Liver (tissue), 9 donors: ENCODE results near the gene MYO10. TPM values are rescaled to one million over a fixed set of nuclear protein-coding genes. Genes with fewer than 3 reads are reported as not detected.

Experiments used
- DNase-seq: peaks from one replicate; pipeline ENCODE4 v3.0.0-alpha.2; 2017; ENCODE audit warnings: low spot score
- H3K27ac ChIP-seq, 2 donors: one replicate each; pipeline ENCODE4 v1.7.0; 2013; ENCODE audit warnings: inconsistent platforms in 2 of 2, low read length in 2 of 2, control low read depth in 1 of 2, low read depth in 1 of 2, mild to moderate bottlenecking in 1 of 2
- H3K27me3 ChIP-seq, 4 donors: one replicate each; pipeline versions ENCODE4 v1.6.1 to v1.7.0; 2013; ENCODE audit warnings: low read length in 3 of 4, inconsistent platforms in 1 of 4, mild to moderate bottlenecking in 1 of 4, moderate library complexity in 1 of 4; ENCODE audit not compliant: control insufficient read depth in 4 of 4, insufficient read depth in 4 of 4
- H3K36me3 ChIP-seq, 4 donors: one replicate each; pipeline versions ENCODE4 v1.6.1 to v1.7.0; 2013; ENCODE audit warnings: low read length in 3 of 4, mild to moderate bottlenecking in 3 of 4, low read depth in 1 of 4, moderate library complexity in 1 of 4; ENCODE audit not compliant: control insufficient read depth in 4 of 4, insufficient read depth in 3 of 4
- H3K4me1 ChIP-seq, 4 donors: one replicate each; pipeline versions ENCODE4 v1.6.1 to v1.7.0; 2013; ENCODE audit warnings: low read length in 3 of 4, mild to moderate bottlenecking in 3 of 4, moderate library complexity in 1 of 4; ENCODE audit not compliant: control insufficient read depth in 4 of 4, insufficient read depth in 4 of 4
- H3K4me3 ChIP-seq, 3 donors: one replicate each; pipeline versions ENCODE4 v1.6.1 to v1.7.0; 2013; ENCODE audit warnings: low read length in 3 of 3, control low read depth in 1 of 3, low read depth in 1 of 3, mild to moderate bottlenecking in 1 of 3
- H3K9ac ChIP-seq, 2 donors: one replicate each; pipeline ENCODE4 v1.7.0; 2013; ENCODE audit warnings: low read length in 2 of 2, mild to moderate bottlenecking in 2 of 2, moderate library complexity in 2 of 2, control low read depth in 1 of 2, low read depth in 1 of 2
- H3K9me3 ChIP-seq, 4 donors: one replicate each; pipeline versions ENCODE4 v1.6.1 to v1.7.0; 2013; ENCODE audit warnings: low read length in 3 of 4; ENCODE audit not compliant: control insufficient read depth in 4 of 4
- EGR1 ChIP-seq, 2 donors: IDR thresholded peaks; 2 replicates each; pipeline ENCODE4 v1.6.1; 2016 to 2018; ENCODE audit warnings: antibody characterized with exemption in 2 of 2, low read depth in 2 of 2
- FOXA1 ChIP-seq: IDR thresholded peaks from 2 replicates; pipeline ENCODE4 v1.6.1; 2016; ENCODE audit warnings: antibody characterized with exemption
- FOXA2 ChIP-seq: IDR thresholded peaks from 2 replicates; pipeline ENCODE4 v1.6.1; 2016; ENCODE audit warnings: antibody characterized with exemption
- GABPA ChIP-seq, 2 donors: IDR thresholded peaks in 1 of 2; conservative IDR thresholded peaks in 1 of 2; 2 replicates each; pipeline ENCODE4 v1.6.1; 2016; ENCODE audit warnings: antibody characterized with exemption in 2 of 2, mild to moderate bottlenecking in 1 of 2, moderate library complexity in 1 of 2
- HNF4A ChIP-seq, 2 donors: conservative IDR thresholded peaks; 2 replicates each; pipeline ENCODE4 v1.6.1; 2016; ENCODE audit warnings: antibody characterized with exemption in 2 of 2, mild to moderate bottlenecking in 2 of 2
- HNF4G ChIP-seq: IDR thresholded peaks from 2 replicates; pipeline ENCODE4 v1.6.1; 2016; ENCODE audit warnings: antibody characterized with exemption
- JUND ChIP-seq, 2 donors: IDR thresholded peaks; 2 replicates each; pipeline ENCODE4 v1.6.1; 2016; ENCODE audit warnings: antibody characterized with exemption in 2 of 2
- NR2F2 ChIP-seq: IDR thresholded peaks from 2 replicates; pipeline ENCODE4 v1.6.1; 2016; ENCODE audit warnings: antibody characterized with exemption
- RAD21 ChIP-seq, 2 donors: IDR thresholded peaks; 2 replicates each; pipeline ENCODE4 v1.6.1; 2016; ENCODE audit warnings: antibody characterized with exemption in 2 of 2, mild to moderate bottlenecking in 2 of 2
- RXRA ChIP-seq, 2 donors: IDR thresholded peaks; 2 replicates each; pipeline ENCODE4 v1.6.1; 2017 to 2018; ENCODE audit warnings: antibody characterized with exemption in 2 of 2, mild to moderate bottlenecking in 1 of 2
- SP1 ChIP-seq: IDR thresholded peaks from 2 replicates; pipeline ENCODE4 v1.6.1; 2018; ENCODE audit warnings: antibody characterized with exemption, mild to moderate bottlenecking
- TAF1 ChIP-seq: conservative IDR thresholded peaks from 2 replicates; pipeline ENCODE4 v1.6.1; 2016; ENCODE audit warnings: antibody characterized with exemption, mild to moderate bottlenecking
- YY1 ChIP-seq: IDR thresholded peaks from 2 replicates; pipeline ENCODE4 v1.6.1; 2016; ENCODE audit warnings: antibody characterized with exemption, mild to moderate bottlenecking
- WGBS: extraction: QIAGEN DNeasy Blood & Tissue Kit; methylation state at CpG from one replicate; pipeline ENCODE4 v1.1.7; 2013; 5-methylcytosine and 5-hydroxymethylcytosine counted together
- polyA plus RNA-seq, 2 donors: library from polyadenylated mRNA; stranded (reverse) in 1 of 2; unstranded in 1 of 2; fragments of 200-250 nt in 1 of 2; fragments of >200 nt in 1 of 2; fragmentation: Nextera tagmentation in 1 of 2; extraction: Ambion mirVana in 1 of 2; gene quantifications; one replicate each; pipeline versions ENCODE4 v1.2.1 to v1.2.3, GENCODE V29; 2013 to 2015
- total RNA-seq, 2 donors: library from RNA; depleted of rRNA; stranded (reverse); fragments of >200 nt; gene quantifications; one replicate each; pipeline ENCODE4 v1.2.3, GENCODE V29; 2014
- TF ChIP-seq, protein P1 (sequence below): IDR thresholded peaks from 2 replicates; pipeline ENCODE4 v1.6.1; 2016; ENCODE audit warnings: antibody characterized with exemption, mild to moderate bottlenecking
- TF ChIP-seq, protein P2 (sequence below): IDR thresholded peaks from 2 replicates; pipeline ENCODE4 v1.6.1; 2016; ENCODE audit warnings: antibody characterized with exemption
- TF ChIP-seq, protein P3 (sequence below): fragments of 150-350 bp; IDR thresholded peaks from 2 replicates; pipeline ENCODE4 v1.5.1; 2017; ENCODE audit warnings: improper control_type of control experiment, low read depth, low read length; ENCODE audit not compliant: missing input control
- TF ChIP-seq, protein P4 (sequence below): IDR thresholded peaks from 2 replicates; pipeline ENCODE4 v1.6.1; 2016; ENCODE audit warnings: antibody characterized with exemption
- donor health status: healthy.
- donor health status: healthy.
- donor health status: healthy.
- donor health status: healthy.
- donor health status: healthy.

MYO10 gene
- total and polyA plus RNA-seq, 4 donors = 4.3 to 15.3 (median 7.1) TPM

DNA sequence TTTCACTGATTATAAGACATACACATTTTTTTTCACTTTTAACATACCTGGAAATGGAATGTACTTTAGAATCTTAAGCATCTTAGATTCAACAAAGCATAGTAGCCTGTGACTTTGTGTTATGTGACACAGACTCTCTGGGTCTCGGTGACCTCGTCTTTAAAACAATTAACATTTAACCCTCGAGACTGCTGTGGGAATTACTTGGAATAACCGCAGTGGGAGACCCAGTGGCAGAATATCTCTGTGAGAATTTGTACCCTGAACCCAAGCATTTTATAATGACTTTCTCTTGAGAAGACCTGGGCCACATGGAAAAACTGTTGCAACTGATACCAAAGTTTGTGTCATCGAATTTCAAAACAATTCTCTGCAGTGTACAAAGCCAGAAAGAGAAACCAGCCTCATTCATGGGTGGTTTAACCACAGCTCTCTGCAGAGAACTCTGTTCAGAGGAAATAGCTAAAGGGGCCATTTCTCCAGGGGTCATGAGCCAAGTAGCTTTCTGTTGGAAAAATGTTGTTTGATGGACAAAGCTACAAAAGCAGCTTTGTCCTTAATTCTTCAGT lies 309.3 kb downstream of the MYO10 start:
- no peak for DNase-seq
- Histone ChIP-seq H3K9me3 (no peaks in the 10 kb centered on the region), H3K27ac (no peak overlapping the region), H3K4me1 (no peaks in the 10 kb centered on the region), H3K36me3 (no peaks in the 10 kb centered on the region), H3K9ac (no peak overlapping the region), H3K27me3 (no peaks in the 10 kb centered on the region), H3K4me3 (no peak overlapping the region)
- TF ChIP-seq, protein P1, sequence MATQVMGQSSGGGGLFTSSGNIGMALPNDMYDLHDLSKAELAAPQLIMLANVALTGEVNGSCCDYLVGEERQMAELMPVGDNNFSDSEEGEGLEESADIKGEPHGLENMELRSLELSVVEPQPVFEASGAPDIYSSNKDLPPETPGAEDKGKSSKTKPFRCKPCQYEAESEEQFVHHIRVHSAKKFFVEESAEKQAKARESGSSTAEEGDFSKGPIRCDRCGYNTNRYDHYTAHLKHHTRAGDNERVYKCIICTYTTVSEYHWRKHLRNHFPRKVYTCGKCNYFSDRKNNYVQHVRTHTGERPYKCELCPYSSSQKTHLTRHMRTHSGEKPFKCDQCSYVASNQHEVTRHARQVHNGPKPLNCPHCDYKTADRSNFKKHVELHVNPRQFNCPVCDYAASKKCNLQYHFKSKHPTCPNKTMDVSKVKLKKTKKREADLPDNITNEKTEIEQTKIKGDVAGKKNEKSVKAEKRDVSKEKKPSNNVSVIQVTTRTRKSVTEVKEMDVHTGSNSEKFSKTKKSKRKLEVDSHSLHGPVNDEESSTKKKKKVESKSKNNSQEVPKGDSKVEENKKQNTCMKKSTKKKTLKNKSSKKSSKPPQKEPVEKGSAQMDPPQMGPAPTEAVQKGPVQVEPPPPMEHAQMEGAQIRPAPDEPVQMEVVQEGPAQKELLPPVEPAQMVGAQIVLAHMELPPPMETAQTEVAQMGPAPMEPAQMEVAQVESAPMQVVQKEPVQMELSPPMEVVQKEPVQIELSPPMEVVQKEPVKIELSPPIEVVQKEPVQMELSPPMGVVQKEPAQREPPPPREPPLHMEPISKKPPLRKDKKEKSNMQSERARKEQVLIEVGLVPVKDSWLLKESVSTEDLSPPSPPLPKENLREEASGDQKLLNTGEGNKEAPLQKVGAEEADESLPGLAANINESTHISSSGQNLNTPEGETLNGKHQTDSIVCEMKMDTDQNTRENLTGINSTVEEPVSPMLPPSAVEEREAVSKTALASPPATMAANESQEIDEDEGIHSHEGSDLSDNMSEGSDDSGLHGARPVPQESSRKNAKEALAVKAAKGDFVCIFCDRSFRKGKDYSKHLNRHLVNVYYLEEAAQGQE = peak; percentile 51
- TF ChIP-seq RXRA (IDR thresholded peaks at IDR 0.05) (peak; percentile 15 to 69), FOXA2 (no peak), SP1 (peak; percentile 47), HNF4G (peak; percentile 15), JUND (IDR thresholded peaks at IDR 0.05) (peak in 1 of 2 donors; percentile 69), FOXA1 (no peak), YY1 (peak; percentile 64), EGR1 (IDR thresholded peaks at IDR 0.05; ENCODE audit: low read depth in 2 of 2) (peak in 1 of 2 donors; percentile 78), RAD21 (IDR thresholded peaks at IDR 0.05) (peak in 1 of 2 donors; percentile 17), NR2F2 (no peak), HNF4A (conservative IDR thresholded peaks at IDR 0.05) (peak; percentile 71 to 84), GABPA (IDR thresholded peaks at IDR 0.05 in 1 of 2, conservative IDR thresholded peaks at IDR 0.05 in 1 of 2) (no peak)
- TF ChIP-seq, protein P2, sequence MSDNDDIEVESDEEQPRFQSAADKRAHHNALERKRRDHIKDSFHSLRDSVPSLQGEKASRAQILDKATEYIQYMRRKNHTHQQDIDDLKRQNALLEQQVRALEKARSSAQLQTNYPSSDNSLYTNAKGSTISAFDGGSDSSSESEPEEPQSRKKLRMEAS = peak; percentile 60
- TF ChIP-seq, protein P3, sequence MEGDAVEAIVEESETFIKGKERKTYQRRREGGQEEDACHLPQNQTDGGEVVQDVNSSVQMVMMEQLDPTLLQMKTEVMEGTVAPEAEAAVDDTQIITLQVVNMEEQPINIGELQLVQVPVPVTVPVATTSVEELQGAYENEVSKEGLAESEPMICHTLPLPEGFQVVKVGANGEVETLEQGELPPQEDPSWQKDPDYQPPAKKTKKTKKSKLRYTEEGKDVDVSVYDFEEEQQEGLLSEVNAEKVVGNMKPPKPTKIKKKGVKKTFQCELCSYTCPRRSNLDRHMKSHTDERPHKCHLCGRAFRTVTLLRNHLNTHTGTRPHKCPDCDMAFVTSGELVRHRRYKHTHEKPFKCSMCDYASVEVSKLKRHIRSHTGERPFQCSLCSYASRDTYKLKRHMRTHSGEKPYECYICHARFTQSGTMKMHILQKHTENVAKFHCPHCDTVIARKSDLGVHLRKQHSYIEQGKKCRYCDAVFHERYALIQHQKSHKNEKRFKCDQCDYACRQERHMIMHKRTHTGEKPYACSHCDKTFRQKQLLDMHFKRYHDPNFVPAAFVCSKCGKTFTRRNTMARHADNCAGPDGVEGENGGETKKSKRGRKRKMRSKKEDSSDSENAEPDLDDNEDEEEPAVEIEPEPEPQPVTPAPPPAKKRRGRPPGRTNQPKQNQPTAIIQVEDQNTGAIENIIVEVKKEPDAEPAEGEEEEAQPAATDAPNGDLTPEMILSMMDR = no peak
- TF ChIP-seq, protein P4, sequence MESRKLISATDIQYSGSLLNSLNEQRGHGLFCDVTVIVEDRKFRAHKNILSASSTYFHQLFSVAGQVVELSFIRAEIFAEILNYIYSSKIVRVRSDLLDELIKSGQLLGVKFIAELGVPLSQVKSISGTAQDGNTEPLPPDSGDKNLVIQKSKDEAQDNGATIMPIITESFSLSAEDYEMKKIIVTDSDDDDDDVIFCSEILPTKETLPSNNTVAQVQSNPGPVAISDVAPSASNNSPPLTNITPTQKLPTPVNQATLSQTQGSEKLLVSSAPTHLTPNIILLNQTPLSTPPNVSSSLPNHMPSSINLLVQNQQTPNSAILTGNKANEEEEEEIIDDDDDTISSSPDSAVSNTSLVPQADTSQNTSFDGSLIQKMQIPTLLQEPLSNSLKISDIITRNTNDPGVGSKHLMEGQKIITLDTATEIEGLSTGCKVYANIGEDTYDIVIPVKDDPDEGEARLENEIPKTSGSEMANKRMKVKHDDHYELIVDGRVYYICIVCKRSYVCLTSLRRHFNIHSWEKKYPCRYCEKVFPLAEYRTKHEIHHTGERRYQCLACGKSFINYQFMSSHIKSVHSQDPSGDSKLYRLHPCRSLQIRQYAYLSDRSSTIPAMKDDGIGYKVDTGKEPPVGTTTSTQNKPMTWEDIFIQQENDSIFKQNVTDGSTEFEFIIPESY = peak; percentile 46
- 59% methylated on average over 5 of the region's 5 CpGs for WGBS

DNA sequence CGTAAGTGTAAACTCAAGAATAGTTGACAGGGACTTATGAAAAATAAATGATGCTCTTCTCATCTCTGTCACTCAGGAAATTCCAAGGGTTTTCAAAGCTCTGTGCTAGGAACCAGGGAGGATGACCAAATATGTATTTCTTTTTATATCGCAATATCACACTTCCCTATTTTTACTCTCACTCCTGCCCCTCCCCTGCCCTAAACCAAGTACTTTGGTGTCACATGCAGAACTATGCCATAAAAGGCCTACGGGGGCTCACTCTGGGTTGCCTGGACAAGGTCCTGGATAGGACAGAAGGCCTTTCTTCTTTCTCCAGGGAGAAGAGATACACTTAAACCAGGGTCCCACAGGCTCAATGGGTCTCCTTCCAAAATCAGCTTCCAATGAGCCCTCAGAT lies 311.0 kb downstream of the MYO10 start:
- H3K27me3 ChIP-seq = no peaks in the 10 kb centered on the region
- no peak for DNase-seq
- no peak overlapping the region for H3K27ac ChIP-seq
- H3K9me3 ChIP-seq = no peaks in the 10 kb centered on the region
- H3K9ac ChIP-seq = no peak overlapping the region
- H3K4me3 ChIP-seq = no peak overlapping the region
- no peaks in the 10 kb centered on the region for H3K36me3 ChIP-seq
- no peaks in the 10 kb centered on the region for H3K4me1 ChIP-seq
- 83% methylated on average over 3 of the region's 3 CpGs for WGBS
- TF ChIP-seq, protein P3 = no peak
- TF ChIP-seq HNF4A (conservative IDR thresholded peaks at IDR 0.05) = no peak
- TF ChIP-seq GABPA (IDR thresholded peaks at IDR 0.05 in 1 of 2, conservative IDR thresholded peaks at IDR 0.05 in 1 of 2) = no peak
- no peak for TF ChIP-seq RXRA (IDR thresholded peaks at IDR 0.05)
- no peak for TF ChIP-seq FOXA2
- no peak for TF ChIP-seq NR2F2
- TF ChIP-seq RAD21 (IDR thresholded peaks at IDR 0.05) = no peak
- TF ChIP-seq TAF1 = no peak
- TF ChIP-seq EGR1 (IDR thresholded peaks at IDR 0.05; ENCODE audit: low read depth in 2 of 2) = no peak
- TF ChIP-seq HNF4G = no peak
- TF ChIP-seq, protein P1 = no peak
- no peak for TF ChIP-seq YY1
